Globus pallidus (tissue), 1 donor: Measurements from ENCODE around the gene SCARF1.

Experiments
- DNase-seq: peaks from one replicate; pipeline ENCODE4 v3.0.0-alpha.2; 2015; ENCODE audit warnings: low spot score

Gene SCARF1

DNA sequence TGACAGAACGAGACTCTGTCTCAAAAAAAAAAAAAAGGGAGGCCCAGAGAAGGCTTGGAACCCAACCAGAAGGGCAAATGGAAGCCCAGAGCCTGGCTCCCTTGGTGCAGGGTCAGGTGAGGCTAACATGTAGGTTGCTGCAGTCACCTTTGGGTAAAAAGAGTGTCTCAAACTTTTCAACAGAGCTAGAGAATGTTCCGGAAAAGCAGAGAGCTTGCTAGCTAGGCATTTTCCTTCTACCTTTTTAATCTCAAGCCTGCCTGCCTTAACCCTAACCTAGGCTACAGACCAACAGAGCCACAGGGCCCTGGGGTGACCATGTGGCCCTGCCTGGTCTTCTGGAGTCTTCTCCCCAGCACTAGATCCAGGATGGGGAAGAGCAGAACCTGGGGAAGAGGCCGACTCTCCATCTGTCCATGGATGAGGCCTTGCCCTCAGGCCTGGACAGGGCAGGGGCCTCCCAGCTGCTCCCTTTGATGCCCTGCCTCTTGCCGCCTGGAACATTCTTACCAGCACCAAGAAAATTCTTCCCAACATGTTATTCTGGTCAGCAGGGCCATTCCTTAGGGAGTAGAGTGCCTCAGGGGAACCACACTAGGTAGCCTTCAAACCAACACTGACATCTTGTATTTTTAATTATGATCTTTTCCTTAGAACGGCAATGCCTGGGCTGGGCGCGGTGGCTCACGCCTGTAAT is 47.0 kb downstream of the SCARF1 start:
- no peak for DNase-seq

- no peak for DNase-seq
Observed at GRCh38 chr17:1597861-1598342, 47.6 kb downstream of the SCARF1 start.

DNA sequence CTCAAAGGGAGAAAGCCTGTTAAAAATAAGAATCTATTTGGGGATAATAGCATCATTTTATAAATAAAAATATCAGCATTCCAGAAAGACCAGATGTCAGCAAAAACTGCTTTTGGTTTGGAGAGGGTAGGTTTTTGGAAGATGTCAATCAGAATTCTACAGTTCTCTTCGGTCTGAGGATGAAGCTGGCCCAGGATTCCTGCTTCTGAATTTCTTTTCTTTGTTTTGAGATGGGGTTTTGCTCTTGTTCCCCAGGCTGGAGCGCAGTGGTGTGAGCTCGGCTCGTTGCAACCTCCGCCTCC is 52.0 kb downstream of the SCARF1 start:
- no peak for DNase-seq

DNA sequence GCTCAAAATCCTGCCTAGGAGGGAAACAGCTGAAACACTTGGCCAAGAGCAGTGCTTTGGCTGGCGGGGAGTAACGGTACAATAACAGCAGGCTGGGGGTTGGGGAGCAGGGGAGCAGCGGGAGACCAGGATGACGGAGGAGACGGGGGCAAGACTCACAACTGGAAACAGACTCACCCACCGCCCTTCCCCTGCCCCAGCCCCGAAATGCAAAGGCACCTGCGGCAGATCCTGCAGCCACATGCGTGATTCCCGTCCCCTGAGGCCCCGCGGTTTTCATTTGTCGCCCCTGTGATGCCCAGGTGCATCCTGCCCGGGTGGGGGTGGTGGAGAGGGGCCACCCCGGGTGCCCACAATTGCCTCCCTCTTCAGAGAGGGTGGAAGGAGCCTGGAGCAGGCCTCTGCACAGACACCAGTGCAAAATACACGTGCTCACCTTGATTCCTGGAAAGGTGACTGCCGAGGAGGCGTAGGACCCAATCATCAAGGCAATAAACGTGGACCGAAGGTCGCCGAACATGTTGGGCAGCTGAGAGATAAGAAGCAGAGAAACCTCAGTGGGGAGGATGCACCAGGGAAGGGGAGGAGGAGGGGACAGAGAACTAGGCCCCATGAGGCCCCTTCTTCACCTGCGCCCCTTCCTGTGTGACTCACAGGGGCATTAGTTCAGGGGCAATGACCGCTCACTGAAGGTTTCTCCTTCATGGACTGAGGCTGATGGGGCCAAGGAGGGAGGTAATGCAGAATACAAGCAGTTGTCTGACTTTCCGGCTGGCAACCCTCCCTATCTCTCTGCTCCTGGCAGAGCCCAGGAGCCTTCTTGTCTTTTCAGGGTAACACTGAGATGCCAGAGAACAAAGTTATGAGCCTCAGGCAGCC is 52.5 kb downstream of the SCARF1 start:
- no peak for DNase-seq

DNA sequence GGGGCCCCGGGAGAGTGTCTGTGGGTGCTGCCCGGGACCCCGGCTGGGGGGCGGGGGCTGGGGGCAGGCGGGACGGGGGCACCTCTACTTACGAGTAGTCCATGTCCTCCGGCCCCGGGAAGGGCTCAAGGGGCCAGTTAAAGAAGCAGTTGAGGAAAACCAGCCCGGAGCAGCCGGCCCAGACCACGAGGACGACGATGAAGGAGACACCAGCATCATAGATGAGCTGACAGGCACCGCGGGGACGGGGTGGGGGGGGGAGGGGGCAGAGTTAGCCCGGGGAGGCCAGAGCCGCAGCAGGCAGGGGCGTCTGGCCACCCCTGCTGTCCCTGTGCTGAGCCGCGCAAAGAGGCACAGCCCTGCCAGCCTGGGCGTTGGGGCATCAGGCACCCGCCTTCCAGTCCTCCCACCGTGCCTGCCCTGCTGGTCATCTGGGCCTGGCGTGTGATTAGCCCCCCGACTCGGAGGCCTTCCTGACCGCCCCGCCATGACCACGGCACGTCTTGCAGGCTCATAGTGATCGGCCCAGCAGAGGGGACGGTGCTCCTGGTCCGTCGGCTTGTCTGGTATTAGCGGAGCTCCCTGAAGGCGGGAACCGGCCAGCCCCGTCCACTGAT is 54.0 kb downstream of the SCARF1 start:
- no peak for DNase-seq

DNA sequence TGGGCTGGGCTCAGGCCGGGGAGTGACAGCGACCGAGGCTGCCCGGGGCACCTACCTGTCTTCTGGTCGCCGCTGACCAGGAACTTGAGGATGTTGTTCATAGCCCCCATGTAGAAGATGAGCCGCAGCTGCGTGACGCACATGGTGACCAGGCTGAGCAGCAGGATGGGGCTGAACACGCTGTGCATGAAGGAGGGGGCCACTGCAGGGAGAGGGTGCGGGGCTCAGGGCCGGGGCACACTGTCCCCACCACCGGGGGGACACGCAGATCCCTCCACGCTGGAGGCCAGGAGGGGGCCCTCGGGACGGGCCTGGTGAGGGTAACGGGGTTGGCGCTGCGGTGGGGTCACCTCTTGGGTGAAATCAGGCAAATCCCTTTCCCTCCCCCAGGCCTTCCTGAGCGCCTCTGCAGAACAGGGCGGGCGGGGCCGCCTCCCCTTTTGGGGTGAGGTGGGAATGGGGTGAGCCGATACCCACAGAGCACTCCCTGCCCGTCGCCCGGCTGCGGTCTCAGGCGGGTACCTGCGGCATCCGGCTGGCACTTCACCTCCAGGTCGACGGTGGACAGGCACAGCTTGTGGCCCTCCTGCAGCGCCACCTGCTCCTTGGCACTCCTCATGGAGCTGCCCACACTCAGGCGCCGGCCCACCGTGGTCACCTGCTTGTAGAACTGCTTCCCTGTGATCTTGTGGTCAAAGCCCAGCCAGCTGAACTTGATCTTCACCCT is 54.6 kb downstream of the SCARF1 start:
- no peak for DNase-seq

GRCh38 chr17:1590029-1590746 is 55.3 kb downstream of the SCARF1 start:
- DNase-seq: no peak

GRCh38 chr17:1588821-1589585 is 56.5 kb downstream of the SCARF1 start:
- no peak for DNase-seq

- DNase-seq: no peak
Observed at GRCh38 chr17:1584167-1584566, 61.4 kb downstream of the SCARF1 start.
